T47D (cell line): ENCODE results near the gene TMPRSS6.

Experiments used
- DNase-seq, 2 experiments: peaks; one replicate each; pipeline versions ENCODE4 v3.0.0 to v3.0.0-alpha.2; 2011 to 2012; ENCODE audit warnings: low read depth in 1 of 2, low spot score in 1 of 2
- JUND ChIP-seq: IDR thresholded peaks from 2 replicates; pipeline ENCODE4 v1.6.1; 2012; ENCODE audit warnings: low read depth
- in situ Hi-C: cut with HindIII; loops from 2 replicates; pipeline ENCODE4 v1.10.0; 2016; ENCODE audit warnings: low sequenced_read_pairs, low pct_unique_long_range_greater_than_20kb

The TMPRSS6 gene

GRCh38 chr22:37051391-37052385 lies 57.8 kb downstream of the TMPRSS6 start, which contains the start of gene KCTD17:
KCTD17 (plus strand) TSS chr22:37051742; CDS start chr22:37051761, 19 bp downstream.
- no peak for TF ChIP-seq JUND
- in situ Hi-C loops: no loop called here
- peak; percentile 58 to 77 for DNase-seq

GRCh38 chr22:37050913-37051312 lies 58.6 kb downstream of the TMPRSS6 start:
- no peak for TF ChIP-seq JUND
- in situ Hi-C loops: no loop called here
- DNase-seq: no peak

GRCh38 chr22:37049224-37049623 lies 60.3 kb downstream of the TMPRSS6 start:
- no peak for TF ChIP-seq JUND
- no peak for DNase-seq
- in situ Hi-C loops: no loop called here

GRCh38 chr22:37048133-37048532 lies 61.4 kb downstream of the TMPRSS6 start:
- no peak for TF ChIP-seq JUND
- in situ Hi-C loops: no loop called here
- DNase-seq: no peak

GRCh38 chr22:37047006-37047405 lies 62.5 kb downstream of the TMPRSS6 start:
- in situ Hi-C loops: no loop called here
- TF ChIP-seq JUND: no peak
- DNase-seq: no peak

- in situ Hi-C loops: no loop called here
- DNase-seq: no peak
Observed at GRCh38 chr22:37046589-37046988, 62.9 kb downstream of the TMPRSS6 start.

GRCh38 chr22:37045958-37046357 lies 63.6 kb downstream of the TMPRSS6 start:
- no peak for TF ChIP-seq JUND
- in situ Hi-C loops: no loop called here
- DNase-seq: no peak

More at GRCh38 chr22:37046589-37046988, 62.9 kb downstream of the TMPRSS6 start:
- no peak for TF ChIP-seq JUND

GRCh38 chr22:37044634-37045625 lies 64.6 kb downstream of the TMPRSS6 start:
- TF ChIP-seq JUND: no peak

GRCh38 chr22:37043828-37044538 lies 65.5 kb downstream of the TMPRSS6 start:
- no peak for TF ChIP-seq JUND
- DNase-seq: peak; percentile 77 to 80
- in situ Hi-C loops: no loop called here

More at GRCh38 chr22:37044634-37045625, 64.6 kb downstream of the TMPRSS6 start:
- in situ Hi-C loops: no loop called here
- DNase-seq: no peak

GRCh38 chr22:37043209-37043827 lies 66.2 kb downstream of the TMPRSS6 start:
- in situ Hi-C loops: no loop called here
- TF ChIP-seq JUND: no peak
- DNase-seq: no peak

- no peak for TF ChIP-seq JUND
- in situ Hi-C loops: no loop called here
- DNase-seq: no peak
Observed at GRCh38 chr22:37039466-37039865, 70.0 kb downstream of the TMPRSS6 start.
